Endometrial microvascular endothelial cells (primary cell): ENCODE data around the gene CASP3. TPM values are rescaled to one million over a fixed set of nuclear protein-coding genes. Genes with fewer than 3 reads are reported as not detected.

Experiments
- in situ Hi-C: cut with HindIII; loops from 2 replicates; pipeline ENCODE4 v1.10.0; 2017; ENCODE audit warnings: low sequenced_read_pairs, low pct_unique_long_range_greater_than_20kb; ENCODE audit errors: inconsistent ontology term
- total RNA-seq: library from RNA; depleted of rRNA; stranded (reverse); fragments of >200 nt; gene quantifications from one replicate; pipeline ENCODE4 v1.2.3, GENCODE V29; 2015; ENCODE audit errors: inconsistent ontology term

Gene CASP3
- 50.5 TPM for total RNA-seq

DNA sequence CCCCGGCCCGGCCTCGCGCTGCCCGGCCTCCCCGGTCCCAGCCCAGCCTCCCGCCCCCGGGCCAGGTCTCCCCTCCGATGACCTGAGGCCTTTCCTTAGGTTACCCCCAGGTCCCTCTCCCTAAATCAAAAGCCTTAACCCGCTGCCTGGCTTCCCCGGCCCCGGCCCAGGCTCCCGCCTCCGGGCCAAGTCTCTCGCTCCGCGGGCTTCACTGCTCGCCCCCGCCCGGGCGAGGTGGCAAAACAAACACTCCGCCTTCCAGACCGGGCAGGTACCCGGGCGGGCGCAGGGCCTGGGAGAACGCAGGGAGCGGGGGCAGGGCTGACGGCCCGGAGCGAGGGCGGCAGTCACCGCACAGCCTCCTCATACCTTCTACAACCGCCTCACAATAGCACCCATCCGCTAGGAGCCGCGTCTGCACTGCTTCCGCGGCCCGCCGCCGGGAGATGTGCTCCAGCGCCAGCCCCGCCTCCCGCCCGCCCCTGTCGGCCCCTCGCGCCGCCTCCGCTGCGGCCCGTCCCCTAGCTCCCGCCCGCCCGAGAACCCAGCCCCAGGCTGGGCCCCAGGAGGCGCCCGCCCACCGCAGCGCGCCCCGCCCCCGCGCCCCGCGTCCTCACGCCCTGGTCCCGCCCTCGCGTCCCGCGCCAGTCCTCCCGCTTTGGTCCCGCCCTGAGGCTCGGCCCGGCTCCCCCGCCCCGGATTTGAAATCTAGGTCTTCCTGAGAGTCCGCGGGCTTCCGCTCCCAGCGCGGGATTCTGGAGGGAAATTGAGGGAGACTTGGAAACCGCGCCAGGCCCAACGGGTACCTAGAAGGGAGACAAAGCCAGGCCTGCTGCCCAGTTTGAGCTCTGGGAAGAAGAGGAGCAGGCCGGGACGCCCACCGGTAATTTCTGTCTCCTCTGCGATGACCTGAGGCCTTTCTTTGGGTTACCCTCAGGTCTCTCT, at the start of gene CASP3, which contains the start of gene PRIMPOL:
CASP3 (minus strand) TSS at position 422 of the 945 bp plus-strand sequence. CDS start 10,994 bp downstream, outside the sequence.
PRIMPOL (plus strand) TSS at position 713 of the 945 bp plus-strand sequence. CDS start 7,403 bp downstream, outside the sequence.
- in situ Hi-C loops, result loop anchor here (25.0 kb wide), 1 partner anchor 387 kb away; no protein-coding TSS in a partner anchor

DNA sequence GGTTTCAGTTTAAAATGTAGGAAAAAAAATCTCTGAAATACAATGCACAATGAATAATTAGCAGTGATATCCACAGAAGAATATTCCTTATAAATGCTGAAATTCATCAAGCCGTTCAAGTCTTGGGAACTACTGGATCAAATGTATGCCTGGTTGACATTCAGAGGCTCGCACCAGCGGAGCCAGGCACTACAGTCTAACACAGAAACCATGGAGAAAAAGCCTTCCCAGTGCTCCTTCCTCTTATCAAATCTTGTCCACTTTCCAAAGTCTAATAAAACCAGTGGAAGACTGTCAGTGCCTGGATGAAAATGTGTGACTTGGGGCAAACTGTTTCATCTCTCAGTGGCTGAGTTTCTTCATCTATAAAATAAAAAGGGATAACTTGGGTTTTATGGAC, 48.7 kb upstream of the CASP3 start:
- in situ Hi-C loops, result no loop called here

DNA sequence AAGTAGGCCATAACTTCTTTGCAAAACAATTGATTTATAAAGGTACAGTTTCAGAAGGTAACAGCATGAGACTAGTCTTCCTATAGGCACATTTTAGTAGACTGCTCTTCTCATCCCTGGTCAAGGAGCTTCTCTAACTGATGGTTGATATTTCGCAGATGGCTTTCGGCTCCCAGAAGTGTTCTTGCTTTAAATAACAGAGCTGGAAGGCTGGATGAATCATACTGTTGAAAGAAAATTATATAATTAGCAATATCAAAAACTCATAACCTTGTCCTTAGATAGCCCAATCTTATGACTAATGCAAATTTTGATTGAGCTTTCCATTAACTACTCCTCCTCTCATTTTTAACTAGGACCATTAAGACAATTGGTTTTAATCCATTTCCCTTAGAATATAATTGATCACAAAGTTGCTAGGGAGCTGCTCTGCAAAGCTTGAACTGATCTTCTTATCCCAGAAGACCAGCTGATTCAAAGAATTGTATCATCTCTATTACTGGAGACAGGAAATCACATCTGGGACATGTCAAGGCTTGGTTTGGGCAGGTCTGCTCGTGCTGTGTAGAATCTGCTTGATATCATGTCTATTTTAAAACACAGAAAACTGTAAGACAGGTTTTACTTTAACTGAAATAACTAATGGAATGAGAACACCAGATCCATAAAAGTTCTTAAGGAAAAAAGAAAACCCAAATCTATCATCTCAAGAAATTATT, 46.1 kb upstream of the CASP3 start:
- in situ Hi-C loops, result no loop called here

DNA sequence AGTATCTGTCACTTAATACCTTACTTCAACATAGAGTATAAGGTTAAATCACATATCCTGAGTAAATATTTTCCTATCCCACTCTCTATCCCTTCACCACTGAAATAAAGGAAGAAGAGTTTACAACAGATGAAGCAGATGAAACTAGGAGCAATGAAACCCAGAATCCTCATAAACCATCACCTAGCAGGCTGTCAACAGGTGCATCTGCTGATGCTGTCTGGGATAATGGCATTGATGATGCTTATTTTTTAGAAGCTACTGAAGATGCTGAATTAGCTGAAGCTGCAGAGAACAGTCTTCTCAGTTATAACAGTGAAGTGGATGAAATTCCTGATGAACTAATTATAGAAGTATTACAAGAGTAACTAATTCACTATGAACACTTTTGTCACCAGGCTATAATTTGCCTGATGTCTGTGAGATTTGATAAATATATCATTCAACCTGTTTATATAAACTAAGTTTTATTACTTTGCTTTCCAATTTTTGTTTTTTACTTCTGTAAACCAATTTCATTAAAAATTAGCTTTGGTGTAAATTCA, 45.2 kb upstream of the CASP3 start:
- in situ Hi-C loops, result no loop called here

DNA sequence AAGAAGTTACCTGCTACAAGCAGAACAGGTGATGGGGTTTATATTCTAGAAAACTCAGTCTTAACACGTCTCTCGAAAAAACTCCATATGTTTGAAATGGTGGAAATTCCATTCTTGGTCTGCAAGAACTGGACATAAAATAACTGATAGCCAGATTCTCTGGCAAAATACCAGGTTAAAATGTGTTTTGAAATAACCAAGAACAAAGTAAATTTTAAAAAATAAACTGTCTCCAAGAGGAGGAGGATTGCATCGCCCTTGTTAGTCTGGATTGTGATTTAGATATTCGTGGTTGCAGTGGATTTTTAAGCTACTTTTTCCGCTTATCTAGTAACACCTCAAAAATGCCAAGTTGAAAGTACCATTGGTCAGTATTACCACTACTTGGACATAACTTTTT, 43.8 kb upstream of the CASP3 start:
- in situ Hi-C loops, result no loop called here

DNA sequence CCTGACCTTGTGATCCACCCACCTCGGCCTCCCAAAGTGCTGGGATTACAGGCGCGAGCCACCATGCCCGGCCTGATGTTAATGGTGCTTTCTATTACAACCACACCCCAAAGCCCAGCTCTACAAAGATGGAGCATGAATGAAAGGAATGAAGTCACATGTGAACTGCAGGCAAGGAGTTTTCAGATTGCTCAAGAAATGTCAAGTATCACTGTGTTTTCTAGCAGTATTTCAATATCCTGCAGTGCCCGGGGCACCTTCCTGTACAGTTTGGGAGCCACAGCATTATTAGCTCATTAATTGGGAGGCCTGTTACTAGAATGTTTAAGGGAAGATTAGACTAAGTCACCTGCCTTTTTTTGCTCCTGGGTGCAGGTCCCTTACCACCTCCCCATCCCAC, 40.4 kb upstream of the CASP3 start:
- in situ Hi-C loops, result no loop called here

DNA sequence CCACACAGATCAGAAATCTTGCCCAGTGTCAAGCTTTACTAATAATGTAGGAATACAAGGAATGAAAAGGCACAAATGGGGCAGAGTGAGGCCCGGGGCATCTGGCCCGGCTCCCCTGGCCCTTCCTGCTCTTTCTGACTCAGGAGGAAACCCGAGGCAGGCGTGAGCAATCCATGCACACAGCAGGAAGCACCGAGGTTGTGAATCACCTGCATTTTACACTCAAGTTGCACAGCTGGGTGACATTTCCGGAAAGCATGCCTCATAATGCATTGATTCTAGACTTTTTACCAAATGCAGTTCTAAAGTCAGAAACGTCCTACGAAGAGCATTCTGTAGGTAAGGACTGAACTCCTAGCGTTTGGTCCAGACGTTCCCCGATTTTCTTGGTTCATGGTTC, 39.2 kb upstream of the CASP3 start:
- in situ Hi-C loops, result no loop called here

DNA sequence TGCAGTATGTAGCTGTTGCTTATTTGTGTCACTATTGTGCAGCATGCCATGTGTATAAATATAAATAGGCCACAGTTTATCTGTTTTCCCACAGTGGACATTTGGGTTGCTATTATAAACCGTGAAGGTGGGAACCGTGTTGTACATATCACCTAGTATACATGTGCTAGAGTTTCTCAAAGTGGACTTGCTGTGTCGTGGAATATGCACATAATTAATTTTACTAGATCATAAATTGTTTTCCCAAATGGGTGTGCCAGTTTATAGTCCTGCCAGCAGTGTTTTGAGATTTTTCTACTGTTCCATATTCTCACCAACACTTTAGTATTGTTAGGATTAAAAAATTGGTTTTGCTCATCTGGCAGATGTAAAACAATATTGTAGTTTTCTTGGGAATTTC, 38.8 kb upstream of the CASP3 start:
- in situ Hi-C loops, result no loop called here

DNA sequence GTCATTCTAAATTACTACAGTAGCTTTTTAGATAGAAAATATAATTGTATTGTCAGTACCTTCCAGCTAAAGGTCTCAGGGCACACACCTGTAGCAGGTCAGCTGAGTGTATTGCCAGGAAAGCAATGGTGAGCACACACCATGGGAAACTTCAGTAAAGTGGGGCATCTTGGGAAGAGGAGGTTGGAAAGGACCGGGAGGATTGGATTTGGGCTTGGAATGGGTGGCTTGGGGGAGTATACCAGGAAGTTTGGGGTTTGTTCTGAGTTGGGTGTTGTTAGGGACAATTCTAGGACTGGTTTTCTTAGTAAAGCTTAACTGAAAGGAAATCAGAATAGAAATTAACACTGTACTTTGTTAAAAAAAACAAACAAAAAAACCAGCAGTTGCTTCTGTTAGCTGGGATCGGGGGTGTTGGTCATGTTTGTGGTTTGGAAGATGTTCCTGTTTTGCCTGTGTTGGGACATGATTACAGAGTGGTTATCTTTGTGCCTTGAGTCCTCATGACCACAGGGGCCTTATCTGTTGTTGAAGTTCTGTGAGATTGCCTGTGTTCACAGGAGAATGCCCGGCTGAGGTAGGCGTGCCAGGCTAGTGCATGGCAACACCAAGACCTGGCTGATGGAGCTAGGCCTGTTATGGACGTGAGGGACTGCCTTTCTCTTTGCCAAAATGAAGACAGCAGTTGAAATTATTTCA, 35.4 kb upstream of the CASP3 start:
- in situ Hi-C loops, result no loop called here

DNA sequence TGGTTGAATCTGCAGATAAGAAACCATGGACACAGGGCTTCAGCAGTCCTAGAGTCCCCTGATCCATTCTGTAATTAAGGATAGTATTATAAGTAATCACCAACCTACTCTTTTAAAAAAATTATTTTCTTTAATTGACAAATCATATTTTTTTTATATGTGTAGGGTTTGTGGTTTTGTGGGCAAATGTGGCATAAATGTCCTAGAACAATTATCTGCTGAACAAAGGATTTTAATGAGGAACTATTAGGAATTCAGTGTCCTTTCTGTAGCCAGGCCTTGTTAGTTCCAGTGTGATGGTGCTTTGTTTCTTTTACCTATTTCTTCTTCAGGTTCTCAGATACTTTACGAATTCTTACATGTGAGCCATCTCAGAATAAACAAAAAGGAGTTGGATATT, 32.7 kb upstream of the CASP3 start:
- in situ Hi-C loops, result no loop called here

DNA sequence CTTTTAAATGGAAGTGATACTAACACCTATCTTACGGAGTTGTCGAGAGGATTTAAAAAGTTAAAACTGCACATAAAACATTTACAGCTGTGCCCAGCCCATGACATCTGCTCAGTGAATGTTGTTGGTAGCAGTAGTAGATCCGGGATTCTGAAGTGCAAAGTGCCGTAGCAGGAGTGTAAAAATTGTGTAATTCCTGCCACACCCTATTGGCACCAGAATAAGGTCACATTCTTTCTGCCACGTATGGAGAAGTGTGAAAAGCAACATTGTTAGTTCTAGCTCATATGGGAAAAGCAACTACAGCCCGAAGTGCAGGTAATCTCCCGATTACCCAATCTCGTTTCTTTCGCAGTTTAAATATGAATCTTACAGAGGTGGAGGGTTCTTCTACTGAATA, 31.5 kb upstream of the CASP3 start:
- in situ Hi-C loops, result no loop called here

DNA sequence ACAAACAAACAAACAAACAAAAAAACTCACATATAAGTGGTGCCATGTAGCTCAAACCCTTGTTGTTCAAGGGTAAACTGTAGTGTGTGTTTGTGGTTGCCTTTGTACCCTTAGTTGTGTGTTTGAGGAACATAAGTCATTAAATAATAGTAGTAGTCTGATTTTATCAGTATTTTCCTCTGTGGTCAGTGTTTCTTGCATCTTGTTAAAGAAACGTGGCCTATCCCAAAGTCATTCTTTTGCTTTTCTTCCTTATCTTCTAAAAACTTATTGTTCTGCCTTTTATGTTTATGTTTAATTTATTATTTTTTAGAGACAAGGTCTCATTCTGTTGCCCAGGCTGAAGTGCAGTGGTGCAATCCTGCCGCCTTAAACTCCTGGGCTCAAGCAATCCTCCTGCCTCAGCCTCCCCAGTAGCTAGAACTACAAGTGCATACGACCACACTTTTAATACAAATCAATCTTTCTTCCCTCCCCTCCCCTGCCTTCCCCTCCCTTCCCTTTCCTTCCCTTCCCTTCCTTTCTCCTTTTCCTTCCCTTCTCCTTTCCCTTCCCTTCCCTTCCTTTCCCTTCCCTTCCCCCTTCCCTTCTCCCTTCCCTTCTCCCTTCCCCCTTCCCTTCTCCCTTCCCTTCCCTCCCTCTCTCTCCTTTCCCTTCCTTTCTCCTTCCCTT, 26.7 kb upstream of the CASP3 start:
- in situ Hi-C loops, result no loop called here

DNA sequence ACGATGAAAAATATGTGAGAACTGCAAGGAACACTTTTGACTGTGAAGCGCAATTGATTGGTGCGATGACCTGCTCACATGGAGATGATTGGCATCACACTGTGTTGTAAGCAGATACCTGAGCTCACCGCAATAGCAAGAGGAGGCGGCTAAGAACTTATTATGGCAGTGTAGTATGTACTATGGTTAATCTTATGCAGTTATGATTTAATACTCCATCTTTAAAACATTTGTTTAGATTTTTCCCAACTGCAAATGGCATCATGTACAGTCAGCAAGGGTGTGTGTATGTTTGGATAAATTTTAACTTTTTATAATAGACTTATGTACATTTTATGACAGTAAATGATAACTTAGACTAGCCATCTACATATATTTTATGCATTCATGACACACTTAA, 25.8 kb upstream of the CASP3 start:
- in situ Hi-C loops, result no loop called here

DNA sequence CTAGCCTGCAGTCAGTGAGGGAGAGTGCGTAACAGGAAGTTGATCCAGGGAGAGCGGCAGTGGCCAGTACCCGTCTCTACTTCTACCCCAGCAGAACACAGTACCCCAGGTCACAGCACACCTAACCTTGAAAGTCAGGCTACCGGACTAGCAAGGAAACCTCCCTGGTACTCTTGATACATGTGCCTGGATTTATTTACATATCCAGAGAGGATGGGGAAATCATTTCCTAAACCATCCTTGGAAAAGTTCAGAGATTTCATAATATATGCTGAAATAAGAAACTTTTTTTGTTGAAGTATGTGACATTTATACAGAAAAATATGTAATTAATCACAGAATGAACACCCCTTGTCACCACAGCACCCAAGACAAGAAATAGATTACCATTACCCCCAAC, 24.8 kb upstream of the CASP3 start:
- in situ Hi-C loops, result no loop called here

DNA sequence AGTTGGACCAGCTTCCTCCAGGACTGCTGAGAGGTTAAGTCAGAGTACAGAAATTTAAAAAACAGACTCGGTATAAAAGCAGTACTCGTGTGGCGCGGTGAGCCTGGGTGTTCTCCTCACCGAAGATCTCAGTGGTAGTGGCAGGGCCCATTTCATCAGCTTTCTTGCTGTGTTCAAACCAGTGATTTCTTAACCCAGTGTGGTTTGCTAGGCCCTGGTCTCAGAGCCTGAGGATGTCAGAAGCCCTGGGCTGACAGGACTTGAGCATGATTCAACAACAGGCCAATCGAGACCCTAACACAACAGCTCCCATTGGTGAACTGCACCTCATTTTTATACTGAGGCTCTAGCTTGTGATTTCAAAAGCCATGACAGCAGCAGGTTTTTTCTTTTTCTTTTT, 23.5 kb upstream of the CASP3 start:
- in situ Hi-C loops, result no loop called here

DNA sequence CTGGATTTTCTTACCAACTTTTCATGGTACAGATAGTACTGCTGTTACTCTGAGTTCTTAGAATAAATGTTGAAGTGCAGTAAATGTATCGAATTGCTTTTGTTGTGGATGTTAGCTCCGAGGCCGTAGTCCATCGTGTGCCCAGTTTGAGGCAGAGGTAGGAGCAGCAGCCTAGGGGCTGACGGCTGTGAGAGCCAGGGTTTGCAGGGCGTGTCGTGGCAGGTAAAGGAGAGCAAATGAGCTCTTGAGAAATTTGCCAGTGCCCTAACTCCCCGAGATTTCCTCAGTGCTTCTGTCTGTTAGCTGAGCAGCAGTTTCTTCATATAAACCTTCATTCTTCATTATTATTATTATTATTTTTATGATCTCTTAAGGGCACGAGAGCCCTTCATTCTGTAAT, 21.9 kb upstream of the CASP3 start:
- in situ Hi-C loops, result no loop called here

DNA sequence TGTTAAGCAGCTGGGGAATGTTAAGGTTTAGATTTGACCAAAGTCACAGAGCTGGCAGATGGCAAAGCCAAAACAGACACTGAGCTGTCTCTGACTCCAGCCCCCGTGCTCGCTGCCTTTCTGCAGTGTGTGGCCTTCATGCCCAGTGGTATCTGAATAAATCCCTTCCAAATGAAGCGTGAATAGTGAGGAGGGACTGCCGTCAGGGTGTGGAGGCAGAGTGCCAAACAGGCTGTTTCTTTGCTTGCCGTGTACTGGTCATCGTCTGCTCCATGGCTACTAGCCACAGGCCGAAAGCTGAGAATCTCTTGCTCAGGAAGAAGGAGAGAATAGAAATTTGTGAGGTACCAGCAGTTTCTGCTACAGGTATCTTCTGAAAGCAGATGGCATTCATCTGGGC, 20.0 kb upstream of the CASP3 start:
- in situ Hi-C loops, result no loop called here

DNA sequence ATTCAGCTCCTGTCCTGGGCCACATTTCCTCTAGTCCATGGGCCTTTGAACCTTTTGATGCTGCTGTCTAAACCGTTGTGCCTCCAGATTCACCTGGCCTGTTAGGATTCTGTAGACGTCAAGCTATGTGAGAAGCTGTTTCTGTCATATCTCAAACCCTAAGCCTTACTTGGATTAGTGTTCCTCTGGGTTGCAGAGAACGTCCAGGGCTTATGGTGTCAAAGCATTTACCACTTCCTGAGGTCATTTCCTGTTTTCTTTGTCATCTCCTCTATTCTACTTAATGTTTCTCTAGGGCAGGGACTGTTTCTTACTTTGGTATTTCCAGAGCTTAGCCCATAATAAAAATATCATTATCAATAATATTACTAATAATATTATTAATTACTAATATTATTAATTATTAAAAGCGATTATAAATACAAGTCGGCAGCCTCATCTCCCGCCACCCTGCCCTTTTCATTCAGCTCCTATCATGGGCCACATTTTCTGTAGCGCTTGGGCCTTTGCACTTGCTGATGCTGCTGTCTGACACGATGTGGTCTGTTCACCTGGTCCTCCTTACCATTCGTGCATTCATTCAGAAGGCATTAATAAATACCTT, 19.4 kb upstream of the CASP3 start:
- in situ Hi-C loops, result no loop called here
